GM19324 (cell line): Measurements from ENCODE around the gene SLC6A17.

Experiments
- ATAC-seq: cut with Tn5 transposase; IDR thresholded peaks from one replicate; pipeline ENCODE4 v1.9.1; 2021; ENCODE audit warnings: mild to moderate bottlenecking, moderate library complexity; ENCODE audit not compliant: unreplicated experiment, low FRiP score

SLC6A17 gene

GRCh38 chr1:110134050-110134595 is 16.2 kb upstream of the SLC6A17 start:
- no peak for ATAC-seq

DNA sequence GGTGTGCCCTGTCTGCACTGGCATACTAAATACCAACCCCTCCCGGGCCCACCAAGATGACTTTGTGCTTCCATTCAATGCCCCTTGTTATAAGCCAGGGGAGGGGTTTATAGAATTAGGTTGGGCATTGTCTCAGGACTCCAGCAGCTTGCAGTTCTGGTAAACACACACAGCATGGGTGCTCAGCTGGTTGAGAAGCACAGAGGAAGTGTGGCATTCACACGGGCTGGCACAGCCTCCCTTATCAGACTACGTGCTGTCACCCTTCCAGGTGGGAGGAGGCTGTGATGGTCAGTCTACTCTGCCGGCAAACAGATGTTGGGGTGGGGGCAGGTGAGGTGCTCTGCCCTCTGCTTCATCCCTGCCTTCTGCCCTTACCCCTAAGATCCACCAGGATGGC is 15.0 kb upstream of the SLC6A17 start:
- ATAC-seq, result no peak

GRCh38 chr1:110135666-110136065 is 14.6 kb upstream of the SLC6A17 start:
- ATAC-seq, result no peak

DNA sequence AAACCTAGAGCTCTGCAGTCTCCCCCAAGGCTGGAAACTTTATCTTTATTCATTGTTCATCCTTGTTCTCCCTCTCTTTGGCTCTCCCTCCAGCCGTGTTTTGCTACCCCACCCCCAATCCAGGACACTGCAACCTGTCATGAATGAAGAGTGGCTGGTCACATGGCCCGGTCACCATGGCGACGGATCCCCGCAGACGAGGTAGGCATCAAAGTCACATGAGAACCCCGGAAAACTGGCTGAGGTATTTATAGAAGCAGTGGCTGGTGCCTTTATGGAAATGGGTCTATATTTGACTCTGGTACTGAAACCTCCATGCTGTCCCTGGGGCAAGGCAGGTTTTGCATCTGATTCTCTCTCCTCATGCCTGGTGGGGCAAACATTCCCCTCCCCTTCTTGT is 13.4 kb upstream of the SLC6A17 start:
- ATAC-seq, result no peak

GRCh38 chr1:110138956-110139355 is 11.3 kb upstream of the SLC6A17 start:
- no peak for ATAC-seq

- ATAC-seq, result no peak
Observed at GRCh38 chr1:110144366-110144765, 5.9 kb upstream of the SLC6A17 start.

GRCh38 chr1:110148961-110149360 is 1.3 kb upstream of the SLC6A17 start:
- no peak for ATAC-seq

DNA sequence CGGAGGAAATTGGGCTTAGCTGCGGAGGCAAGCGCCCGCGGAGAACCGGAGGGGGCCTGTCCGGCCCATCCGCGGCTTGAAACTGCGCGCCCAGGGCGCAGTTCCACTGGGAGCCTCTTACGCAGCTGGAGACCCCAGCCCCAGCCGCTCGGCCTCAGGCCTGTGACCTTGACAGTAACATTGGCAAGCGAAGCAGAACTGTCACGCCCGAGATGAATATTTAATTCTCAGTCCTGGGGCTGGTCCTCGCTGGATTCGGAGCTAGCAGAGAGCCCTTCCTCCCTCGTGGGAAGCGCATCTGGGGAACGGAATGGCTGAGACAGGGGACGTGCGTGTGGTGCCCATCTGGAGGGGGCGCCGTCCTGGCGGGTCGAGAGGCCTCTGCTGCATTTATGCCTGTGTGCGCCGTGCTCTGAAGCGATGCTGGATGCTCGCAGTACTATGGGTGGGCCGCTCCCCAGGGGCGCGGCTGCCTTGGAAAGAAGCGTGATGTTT is 928 bp downstream of the SLC6A17 start:
- ATAC-seq, result no peak

DNA sequence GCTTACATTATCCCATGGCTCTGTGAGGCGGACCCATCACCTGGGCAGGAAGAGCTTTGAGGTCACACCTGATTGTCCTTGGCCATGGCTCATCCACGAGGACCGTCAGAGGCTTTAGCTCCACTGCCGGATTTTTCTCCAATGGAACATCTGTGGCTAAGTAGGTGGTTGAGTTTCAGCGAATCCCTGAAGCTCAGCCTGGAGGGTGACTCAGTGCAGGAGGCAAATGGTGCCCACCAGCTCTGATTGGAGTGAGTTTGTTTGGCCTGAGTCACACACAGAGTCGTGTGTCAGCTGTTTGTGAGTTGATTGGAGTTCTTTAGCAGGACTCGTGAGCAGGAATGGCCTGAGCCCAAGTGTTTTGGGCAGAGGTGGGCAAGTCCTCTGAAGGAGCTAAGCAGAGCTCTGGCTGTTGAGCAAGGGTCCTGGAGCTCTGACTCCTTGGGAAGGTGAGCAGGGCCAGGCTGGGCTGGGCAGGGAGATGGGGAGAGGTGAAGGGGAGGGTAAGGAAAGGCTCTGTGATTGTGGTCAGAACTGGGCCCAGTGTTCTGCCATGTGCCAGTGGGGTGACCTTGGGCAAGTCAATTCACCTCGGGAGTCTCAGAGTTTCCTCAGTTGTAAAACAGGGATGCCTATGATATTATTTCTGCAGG is 2.0 kb downstream of the SLC6A17 start:
- no peak for ATAC-seq

- ATAC-seq, result no peak
Observed at GRCh38 chr1:110153407-110153950, 3.2 kb downstream of the SLC6A17 start.

DNA sequence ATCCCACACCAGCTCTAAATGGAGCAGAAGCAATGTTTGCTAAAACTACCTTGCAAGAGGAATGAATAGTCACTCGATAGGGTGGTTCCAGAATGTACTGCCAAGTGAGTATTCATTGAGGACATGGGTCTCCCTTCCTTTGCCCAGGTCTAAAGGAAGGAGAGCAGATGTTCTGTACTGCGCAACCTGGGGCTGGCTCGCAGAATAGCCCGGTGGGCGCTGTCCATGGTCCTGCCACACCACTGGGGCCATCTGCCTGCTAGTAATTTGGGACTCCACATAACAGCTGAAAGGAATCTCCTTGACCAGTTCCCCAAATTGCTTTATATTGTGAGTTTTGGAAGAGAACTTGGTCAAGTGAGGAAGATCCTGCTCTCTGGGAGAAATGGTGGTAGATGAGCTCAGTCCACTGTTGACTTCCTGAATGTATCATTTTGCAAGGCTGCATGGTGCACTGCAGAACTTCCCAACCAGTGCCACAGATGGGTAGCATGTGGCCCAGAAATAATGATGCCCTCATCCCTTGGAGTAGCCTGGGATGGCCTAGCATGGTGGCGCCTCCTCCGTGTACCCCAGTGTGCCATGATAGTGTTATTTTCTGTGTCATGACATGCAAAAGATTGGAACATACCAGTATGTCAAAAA is 5.7 kb downstream of the SLC6A17 start:
- no peak for ATAC-seq

DNA sequence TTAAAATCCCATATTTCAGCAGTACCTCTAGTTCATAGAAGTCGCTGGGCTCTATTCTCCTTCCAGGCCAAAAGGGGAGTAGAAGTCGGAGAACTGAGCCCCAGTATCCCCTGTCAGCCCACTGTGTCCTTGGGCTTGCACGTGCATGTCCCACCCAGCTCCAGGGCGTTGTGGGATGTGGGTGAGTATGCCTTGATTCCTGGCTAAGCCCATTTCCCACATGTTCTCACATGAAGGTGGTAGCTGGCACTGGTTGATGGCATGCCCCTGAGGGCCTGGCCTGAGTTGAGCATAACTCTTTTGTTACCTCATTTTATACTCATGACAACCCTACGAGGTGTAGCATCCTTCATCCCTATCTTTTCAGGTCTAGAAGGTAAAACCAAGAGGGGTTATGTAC is 8.0 kb downstream of the SLC6A17 start:
- no peak for ATAC-seq

- no peak for ATAC-seq
Observed at GRCh38 chr1:110159168-110159567, 8.9 kb downstream of the SLC6A17 start.

GRCh38 chr1:110160538-110161100 is 10.3 kb downstream of the SLC6A17 start:
- no peak for ATAC-seq

DNA sequence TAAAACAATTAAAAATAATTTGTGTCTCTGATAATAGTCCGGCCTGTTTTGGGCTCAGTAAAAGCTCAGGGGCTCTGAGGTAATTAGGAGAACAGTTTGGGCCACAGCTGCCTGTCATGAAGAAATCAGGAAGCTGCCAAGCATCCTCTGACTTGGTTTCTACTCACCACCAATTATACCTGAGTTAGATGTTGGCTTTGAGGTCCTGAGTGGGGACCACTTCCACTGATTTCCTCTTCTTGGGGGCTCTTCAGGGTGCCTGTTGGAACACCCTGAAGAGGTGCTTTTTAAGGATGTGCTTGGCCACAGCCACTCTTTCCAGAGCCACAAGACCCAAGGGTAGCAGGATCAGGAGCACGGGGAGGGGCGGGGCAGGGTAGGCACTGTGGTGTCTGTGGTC is 10.9 kb downstream of the SLC6A17 start:
- no peak for ATAC-seq

- no peak for ATAC-seq
Observed at GRCh38 chr1:110161849-110162248, 11.6 kb downstream of the SLC6A17 start.

DNA sequence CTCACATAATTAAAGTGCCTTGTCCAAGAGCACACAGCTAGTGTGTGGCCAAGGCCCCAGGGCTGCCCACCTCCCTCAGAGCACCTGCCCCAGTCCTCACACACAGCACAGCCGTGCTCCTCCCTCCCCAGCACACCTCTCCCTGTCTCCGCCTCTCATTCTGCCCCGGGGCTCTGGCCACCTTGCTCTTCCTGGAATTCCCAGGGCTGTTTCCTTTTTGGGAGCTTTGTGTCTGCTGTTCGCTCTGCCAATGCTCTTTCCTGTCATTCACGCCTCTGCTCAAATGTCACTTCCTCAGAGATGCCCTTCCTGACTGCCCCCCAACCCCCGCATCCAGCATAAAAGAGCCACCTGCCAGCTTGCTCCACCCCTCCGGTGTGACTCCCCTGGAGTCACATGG is 13.3 kb downstream of the SLC6A17 start:
- ATAC-seq, result no peak

GRCh38 chr1:110164725-110165350 is 14.5 kb downstream of the SLC6A17 start:
- no peak for ATAC-seq

- no peak for ATAC-seq
Observed at GRCh38 chr1:110165761-110166231, 15.5 kb downstream of the SLC6A17 start.

- no peak for ATAC-seq
Observed at GRCh38 chr1:110166861-110167260, 16.6 kb downstream of the SLC6A17 start.
